Stimulated activated CD8-positive, alpha-beta memory T cell treated with anti-CD3 and anti-CD28 coated beads, Interleukin-4, amount 100 ng/mL, for 24 hours (primary cell): Measurements from ENCODE around the gene TTL.
"Not testable (repeated sequence)": the region's sequence is repeated elsewhere in the genome, so short reads cannot be mapped to it uniquely, and the experiment has no call there.

Experiments
- DNase-seq: peaks from one replicate; pipeline ENCODE4 v3.0.0-alpha.2; 2020; ENCODE audit warnings: low read depth

TTL gene

GRCh38 chr2:112481528-112482233 is at the start of gene TTL:
TTL (plus strand) TSS chr2:112482156; CDS start chr2:112482345, 189 bp downstream.
- peak; percentile 73 for DNase-seq

GRCh38 chr2:112432390-112432734 is 49.6 kb upstream of the TTL start:
- not testable (repeated sequence) for DNase-seq

- not testable (repeated sequence) for DNase-seq
Measured at GRCh38 chr2:112432735-112433479, 49.0 kb upstream of the TTL start.

- DNase-seq: peak; percentile 90
Measured at GRCh38 chr2:112433480-112433879, 48.5 kb upstream of the TTL start, which contains the start of gene RGPD8. RGPD8 (minus strand) TSS chr2:112433645; CDS start chr2:112433453, 192 bp downstream.

GRCh38 chr2:112433932-112434730 is 47.8 kb upstream of the TTL start:
- no peak for DNase-seq

- not testable (repeated sequence) for DNase-seq
Measured at GRCh38 chr2:112434890-112435715, 46.9 kb upstream of the TTL start.

- not testable (repeated sequence) for DNase-seq
Measured at GRCh38 chr2:112435716-112436431, 46.1 kb upstream of the TTL start.

GRCh38 chr2:112436993-112437392 is 45.0 kb upstream of the TTL start:
- DNase-seq: not testable (repeated sequence)

- not testable (repeated sequence) for DNase-seq
Measured at GRCh38 chr2:112437405-112437831, 44.5 kb upstream of the TTL start.

GRCh38 chr2:112438603-112439261 is 43.2 kb upstream of the TTL start:
- DNase-seq: not testable (repeated sequence)

GRCh38 chr2:112444256-112444655 is 37.7 kb upstream of the TTL start:
- not testable (repeated sequence) for DNase-seq

- DNase-seq: no peak
Measured at GRCh38 chr2:112449854-112450253, 32.1 kb upstream of the TTL start.

- DNase-seq: no peak
Measured at GRCh38 chr2:112451317-112451716, 30.6 kb upstream of the TTL start.

- DNase-seq: no peak
Measured at GRCh38 chr2:112454586-112454985, 27.4 kb upstream of the TTL start.

GRCh38 chr2:112459372-112459771 is 22.6 kb upstream of the TTL start:
- DNase-seq: no peak

- no peak for DNase-seq
Measured at GRCh38 chr2:112462178-112462577, 19.8 kb upstream of the TTL start.

GRCh38 chr2:112463256-112463655 is 18.7 kb upstream of the TTL start:
- no peak for DNase-seq

- DNase-seq: no peak
Measured at GRCh38 chr2:112465382-112465781, 16.6 kb upstream of the TTL start.

- no peak for DNase-seq
Measured at GRCh38 chr2:112472547-112473263, 9.3 kb upstream of the TTL start.
